NCI-H446 treated with DMSO at 0.1 percent for 48 hours (cell line): ENCODE data around the gene SF1.

Experiments used
- DNase-seq: peaks from one replicate; lab custom pipeline; 2025; lab: John Stamatoyannopoulos, UW

The SF1 gene

GRCh38 chr11:64724863-64725532 lies 53.3 kb downstream of the SF1 start:
- DNase-seq = no peak

DNA sequence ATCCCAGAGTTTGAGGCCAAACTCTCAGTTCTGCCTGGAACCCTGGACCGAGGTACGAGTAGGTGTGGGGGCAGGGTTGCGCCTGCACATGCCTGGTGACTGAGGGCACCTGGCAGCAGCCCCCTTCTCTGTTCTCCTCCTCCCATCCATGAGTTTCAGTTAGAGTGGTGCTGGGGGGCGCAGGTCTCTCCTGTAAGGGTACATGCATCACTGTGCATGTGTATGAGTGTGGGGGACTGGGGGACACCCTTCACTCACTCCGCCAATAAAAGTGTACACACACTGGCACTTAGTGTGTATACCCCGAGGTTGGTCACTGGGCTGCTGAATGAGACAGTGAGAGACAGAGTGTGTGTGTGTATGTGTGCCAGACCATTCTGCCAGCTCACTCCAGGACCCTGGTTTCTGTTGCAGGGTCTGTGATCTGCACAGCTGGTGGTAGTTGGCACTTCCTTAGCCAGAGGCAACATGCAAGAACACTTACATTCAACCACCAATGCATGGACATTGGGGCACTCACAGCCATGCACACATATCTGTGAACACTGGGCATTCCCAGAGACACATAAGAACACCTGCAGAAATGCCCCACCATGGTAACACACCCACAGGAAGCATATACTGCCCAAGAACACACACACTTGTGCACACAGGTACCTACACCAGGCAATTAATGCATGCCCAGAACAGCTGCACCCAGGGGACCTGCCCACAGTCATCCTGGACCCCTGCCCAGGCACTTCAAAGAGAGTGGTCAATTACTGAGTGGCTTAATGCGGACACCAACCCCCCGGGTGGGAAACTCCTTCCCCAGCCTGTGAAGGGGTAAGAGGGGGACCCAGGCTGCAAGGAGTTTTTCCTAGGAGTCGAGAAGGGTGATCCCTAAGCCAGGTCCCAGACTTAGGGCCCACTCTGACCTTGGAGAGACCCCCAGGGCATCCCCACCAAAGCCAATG lies 54.2 kb downstream of the SF1 start:
- no peak for DNase-seq

DNA sequence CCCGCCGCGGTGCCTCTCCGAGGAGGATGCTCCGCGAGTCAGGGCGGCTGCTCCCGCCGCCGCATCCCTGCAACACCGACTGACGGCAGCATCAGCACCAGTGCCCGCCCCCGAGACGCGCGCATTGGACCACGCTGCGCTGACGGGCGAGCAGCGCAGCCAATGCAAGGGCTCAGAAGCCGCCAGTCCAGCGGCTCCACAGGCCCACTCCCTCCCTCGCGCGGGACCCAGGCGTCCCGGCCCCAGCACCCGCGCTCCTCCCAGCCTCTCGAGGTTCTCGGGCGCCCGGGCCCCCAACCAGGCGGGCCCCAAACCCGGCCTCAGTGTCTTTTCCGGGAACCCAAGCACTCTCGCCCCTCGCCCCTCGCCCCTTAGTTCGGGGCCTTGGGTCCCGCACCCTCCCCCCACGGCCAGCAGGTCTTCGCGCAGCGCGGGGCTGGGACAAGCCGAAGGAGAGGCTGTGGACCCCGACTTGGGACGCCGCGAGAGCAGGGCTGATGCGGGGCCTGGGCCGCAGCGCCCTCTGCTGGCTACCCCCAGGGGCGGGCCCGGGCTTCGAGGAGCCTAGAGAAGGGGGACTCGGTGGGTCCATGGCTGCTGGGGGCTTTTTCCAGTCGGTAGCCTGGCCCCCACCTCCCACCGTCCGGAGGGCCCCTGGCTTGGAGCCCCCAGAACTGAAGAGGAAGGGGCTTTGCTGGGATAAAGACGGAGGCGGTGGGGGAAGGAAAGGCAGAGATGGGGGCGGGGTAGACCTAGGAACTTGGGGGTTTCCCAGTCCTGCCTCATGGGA lies 55.0 kb downstream of the SF1 start, which contains the start of gene NRXN2:
NRXN2 (minus strand) TSS at position 81 of the 790 bp plus-strand sequence. CDS start 9,498 bp downstream, outside the sequence.
- peak; percentile 71 for DNase-seq

- DNase-seq = no peak
These were observed 55.9 kb downstream of the SF1 start for GRCh38 chr11:64722141-64723065.

GRCh38 chr11:64721359-64721699 lies 57.0 kb downstream of the SF1 start:
- DNase-seq = no peak

GRCh38 chr11:64720640-64721358 lies 57.5 kb downstream of the SF1 start:
- DNase-seq = no peak

DNA sequence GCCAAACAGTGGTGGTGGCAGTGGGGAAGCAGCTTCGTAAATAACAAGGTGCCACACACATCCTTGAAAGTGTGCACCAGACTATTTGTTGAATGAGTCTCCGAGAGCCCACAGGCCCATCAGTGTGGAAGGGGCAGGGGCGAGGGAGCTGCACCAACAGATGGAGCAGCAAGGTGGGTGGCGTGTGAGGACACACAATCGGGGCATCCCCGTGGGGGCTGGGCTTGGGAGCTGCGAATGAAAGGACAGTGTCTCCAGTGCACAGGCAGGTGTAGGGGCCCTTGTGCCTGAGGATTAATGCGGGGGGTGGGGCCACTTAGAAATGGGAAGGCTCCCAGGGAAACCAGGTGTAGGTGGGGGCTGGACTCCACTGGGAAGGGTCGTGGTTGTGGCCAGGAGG lies 58.2 kb downstream of the SF1 start:
- no peak for DNase-seq

GRCh38 chr11:64719406-64719805 lies 58.9 kb downstream of the SF1 start:
- no peak for DNase-seq

GRCh38 chr11:64718780-64719124 lies 59.6 kb downstream of the SF1 start:
- DNase-seq = no peak

GRCh38 chr11:64718084-64718779 lies 60.1 kb downstream of the SF1 start:
- no peak for DNase-seq

DNA sequence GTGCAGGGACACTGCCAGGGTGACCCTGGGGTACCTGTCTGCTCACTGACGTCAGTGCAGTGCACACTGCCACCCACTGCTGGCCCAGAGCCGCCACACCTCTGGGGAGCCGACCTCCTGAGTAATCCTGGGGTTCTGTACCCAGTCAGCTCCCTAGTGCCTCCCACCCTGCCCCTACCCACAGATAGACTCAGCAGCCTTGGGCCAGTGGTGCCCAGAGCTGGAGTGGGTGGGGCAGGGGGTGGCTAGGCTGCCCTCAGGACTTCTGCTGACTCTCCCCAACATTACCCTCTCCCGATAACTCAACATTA lies 61.1 kb downstream of the SF1 start:
- no peak for DNase-seq

- no peak for DNase-seq
These were observed 61.7 kb downstream of the SF1 start for GRCh38 chr11:64716473-64717267.

- no peak for DNase-seq
These were observed 62.4 kb downstream of the SF1 start for GRCh38 chr11:64715756-64716472.

DNA sequence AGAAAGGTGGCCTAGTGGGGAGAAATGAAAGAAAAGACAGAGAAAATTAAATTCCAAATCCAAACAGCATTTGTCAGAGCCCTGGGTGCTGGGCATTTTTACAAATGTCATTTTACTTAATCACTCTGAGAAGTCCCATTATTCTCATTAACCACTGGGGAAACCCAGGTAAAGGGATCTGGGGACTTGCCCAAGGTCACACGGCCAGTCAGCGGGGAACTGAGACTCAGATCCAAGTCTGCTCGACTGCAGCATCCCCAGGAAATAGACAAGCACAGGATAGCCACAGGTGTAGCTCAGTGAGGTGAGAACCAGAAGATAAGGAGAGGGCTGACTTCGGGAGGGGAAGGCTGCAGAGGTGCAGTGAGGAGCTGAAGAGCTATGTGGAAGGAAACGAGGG lies 63.2 kb downstream of the SF1 start:
- DNase-seq = no peak

DNA sequence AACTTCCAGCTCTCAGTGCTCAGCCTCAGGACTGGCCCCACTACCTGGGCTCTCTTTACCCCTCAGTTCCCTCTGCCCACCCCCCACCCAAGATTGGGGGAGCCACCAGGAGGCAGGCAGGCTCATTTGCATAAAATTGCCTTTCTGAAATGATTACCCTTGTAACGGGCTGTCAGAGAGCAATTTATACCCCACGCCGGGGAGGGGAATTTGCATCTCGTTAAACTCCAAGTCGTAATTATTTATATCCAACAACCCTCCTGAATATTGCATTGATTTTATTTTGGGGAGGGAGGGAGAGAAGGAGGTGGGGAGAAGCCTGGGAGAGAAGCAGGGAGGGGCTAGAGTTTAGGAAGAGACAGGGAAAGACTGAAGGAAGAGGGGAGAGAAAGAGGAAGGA lies 63.7 kb downstream of the SF1 start:
- no peak for DNase-seq
